ENCODE data around the gene ALKAL2. TPM values are rescaled to one million over a fixed set of nuclear protein-coding genes. Genes with fewer than 3 reads are reported as not detected.

ALKAL2 gene
- total RNA-seq, 1 experiment from 2014 or later, result not detected

- Mint-ChIP-seq H3K36me3 (ENCODE audit: insufficient read depth, unreplicated experiment) (peaks cover 56% of the 10 kb centered on the region), H3K9me3 (ENCODE audit: low read depth, unreplicated experiment) (no peaks in the 10 kb centered on the region), H3K4me3 (ENCODE audit: low read depth, unreplicated experiment) (peak within 1 kb of the TSS; percentile 99), H3K4me1 (ENCODE audit: low read depth, unreplicated experiment) (peaks cover 39% of the 10 kb centered on the region), H3K27ac (ENCODE audit: unreplicated experiment) (peak within 1 kb of the TSS; percentile 92), H3K27me3 (ENCODE audit: unreplicated experiment) (no peaks in the 10 kb centered on the region)
- no TSS peak for BruUV-seq (replicated peaks)
- DNase-seq, result peak; percentile 87
- CTCF ChIA-PET, result interaction anchor here (0.7 kb wide), 1 partner anchor 230 kb away, joined by 3 read pairs; no protein-coding TSS in a partner anchor
- intact Hi-C loops (cut with micrococcal nuclease; ENCODE audit: unreplicated experiment), result no loop called here
- no peak for TF ChIP-seq CTCF (IDR thresholded peaks at IDR 0.05; ENCODE audit: unreplicated experiment)
Observed at GRCh38 chr2:263774-264492, 24.0 kb downstream of the ALKAL2 start, which contains the start of gene SH3YL1. Gene SH3YL1 (minus strand): TSS chr2:264032. CDS start chr2:263984, 48 bp downstream.

- TF ChIP-seq CTCF (IDR thresholded peaks at IDR 0.05; ENCODE audit: unreplicated experiment), result no peak
- Mint-ChIP-seq H3K4me1 (ENCODE audit: low read depth, unreplicated experiment) (peaks cover 39% of the 10 kb centered on the region), H3K27ac (ENCODE audit: unreplicated experiment) (peak overlapping the region; percentile 92), H3K36me3 (ENCODE audit: insufficient read depth, unreplicated experiment) (peaks cover 62% of the 10 kb centered on the region), H3K27me3 (ENCODE audit: unreplicated experiment) (no peaks in the 10 kb centered on the region), H3K9me3 (ENCODE audit: low read depth, unreplicated experiment) (no peaks in the 10 kb centered on the region), H3K4me3 (ENCODE audit: low read depth, unreplicated experiment) (peak overlapping the region; percentile 99)
- no TSS peak for BruUV-seq (replicated peaks)
- peak; percentile 11 for DNase-seq
- CTCF ChIA-PET, result no interaction called here
- intact Hi-C loops (cut with micrococcal nuclease; ENCODE audit: unreplicated experiment), result no loop called here
Observed at GRCh38 chr2:263022-263738, 24.7 kb downstream of the ALKAL2 start.

- intact Hi-C loops (cut with micrococcal nuclease; ENCODE audit: unreplicated experiment), result no loop called here
- DNase-seq, result peak; percentile 16
- Mint-ChIP-seq H3K27me3 (ENCODE audit: unreplicated experiment) (no peaks in the 10 kb centered on the region), H3K27ac (ENCODE audit: unreplicated experiment) (peak overlapping the region; percentile 70), H3K36me3 (ENCODE audit: insufficient read depth, unreplicated experiment) (peaks cover 62% of the 10 kb centered on the region), H3K4me3 (ENCODE audit: low read depth, unreplicated experiment) (peak overlapping the region; percentile 99), H3K4me1 (ENCODE audit: low read depth, unreplicated experiment) (peaks cover 33% of the 10 kb centered on the region), H3K9me3 (ENCODE audit: low read depth, unreplicated experiment) (no peaks in the 10 kb centered on the region)
- CTCF ChIA-PET, result interaction anchor here (0.9 to 1.0 kb wide), 2 partner anchors 14 to 18 kb away, joined by 4 read pairs; no protein-coding TSS in a partner anchor
- BruUV-seq (replicated peaks), result no TSS peak
- TF ChIP-seq CTCF (IDR thresholded peaks at IDR 0.05; ENCODE audit: unreplicated experiment), result no peak
Observed at GRCh38 chr2:262117-262516, 25.8 kb downstream of the ALKAL2 start.

GRCh38 chr2:260507-261161, 27.3 kb downstream of the ALKAL2 start:
- no peak for TF ChIP-seq CTCF (IDR thresholded peaks at IDR 0.05; ENCODE audit: unreplicated experiment)
- BruUV-seq (replicated peaks), result no TSS peak
- no peaks in the 10 kb centered on the region for H3K9me3 Mint-ChIP-seq (ENCODE audit: low read depth, unreplicated experiment)
- H3K27ac Mint-ChIP-seq (ENCODE audit: unreplicated experiment), result no peak overlapping the region
- CTCF ChIA-PET, result no interaction called here
- H3K27me3 Mint-ChIP-seq (ENCODE audit: unreplicated experiment), result no peaks in the 10 kb centered on the region
- DNase-seq, result no peak
- peaks cover 55% of the 10 kb centered on the region for H3K36me3 Mint-ChIP-seq (ENCODE audit: insufficient read depth, unreplicated experiment)
- H3K4me1 Mint-ChIP-seq (ENCODE audit: low read depth, unreplicated experiment), result peaks cover 25% of the 10 kb centered on the region
- H3K4me3 Mint-ChIP-seq (ENCODE audit: low read depth, unreplicated experiment), result no peak overlapping the region
- intact Hi-C loops (cut with micrococcal nuclease; ENCODE audit: unreplicated experiment), result loop anchor here (2.0 kb wide), 1 partner anchor 14 kb away; no protein-coding TSS in a partner anchor
